Heart right ventricle (tissue), 16 donors: ENCODE measurements around the gene IFNAR2. TPM values are rescaled to one million over a fixed set of nuclear protein-coding genes. Genes with fewer than 3 reads are reported as not detected.

Source experiments
- ATAC-seq, 8 donors: fragments of 200-7000 bp; cut with Tn5 transposase; one replicate each; pipeline ENCODE4 v1.9.1; 2020; ENCODE audit warnings: mild to moderate bottlenecking in 8 of 8, moderate library complexity in 8 of 8, moderate number of reproducible peaks in 1 of 8
- DNase-seq, 2 donors: peaks; one replicate each; pipeline ENCODE4 v3.0.0-alpha.2; 2020
- H3K27ac ChIP-seq, 10 donors: fragments of 200-600 bp; sonication (generic) in 2 of 10; one replicate each; pipeline versions ENCODE4 v1.5.0 to v1.8.0; 2020 to 2022; ENCODE audit warnings: mild to moderate bottlenecking in 3 of 10
- H3K27me3 ChIP-seq, 7 donors: fragments of 200-600 bp; one replicate each; pipeline ENCODE4 v1.8.0; 2021 to 2022; ENCODE audit warnings: mild to moderate bottlenecking in 2 of 7
- H3K36me3 ChIP-seq, 9 donors: fragments of 200-600 bp; sonication (generic) in 1 of 9; one replicate each; pipeline versions ENCODE4 v1.5.0 to v1.8.0; 2020 to 2022; ENCODE audit warnings: mild to moderate bottlenecking in 2 of 9
- H3K4me1 ChIP-seq, 9 donors: fragments of 200-600 bp; sonication (generic) in 1 of 9; one replicate each; pipeline versions ENCODE4 v1.5.0 to v1.8.0; 2020 to 2022; ENCODE audit warnings: mild to moderate bottlenecking in 4 of 9
- H3K4me3 ChIP-seq, 10 donors: fragments of 200-600 bp; sonication (generic) in 2 of 10; one replicate each; pipeline versions ENCODE4 v1.5.0 to v1.8.0; 2020 to 2022; ENCODE audit warnings: mild to moderate bottlenecking in 7 of 10, moderate library complexity in 2 of 10
- H3K9me3 ChIP-seq, 11 donors: fragments of 200-600 bp in 10 of 11; sonication (generic) in 2 of 11; one replicate each; pipeline versions ENCODE4 v1.5.0 to v1.8.0; 2013 to 2022; ENCODE audit warnings: mild to moderate bottlenecking in 2 of 11, control low read depth in 1 of 11, moderate library complexity in 1 of 11
- CTCF ChIP-seq, 9 donors: fragments of 200-600 bp; sonication (generic) in 2 of 9; IDR thresholded peaks; one replicate each; pipeline versions ENCODE4 v1.5.0 to v1.8.0; 2021 to 2022; ENCODE audit warnings: antibody characterized with exemption in 9 of 9, mild to moderate bottlenecking in 5 of 9, moderate library complexity in 1 of 9
- WGBS, 2 donors: extraction: QIAGEN DNeasy Blood & Tissue Kit; methylation state at CpG; one replicate each; pipeline ENCODE4 v1.1.7; 2013; ENCODE audit warnings: inconsistent platforms in 1 of 2; 5-methylcytosine and 5-hydroxymethylcytosine counted together
- intact Hi-C, 10 donors: fragments of 100-400 bp; cut with DNase I; formaldehyde crosslinking; loops; one replicate each; pipeline versions ENCODE4 v1.11.1 to v1.14.2; 2022
- polyA plus RNA-seq, 2 donors: library from polyadenylated mRNA; stranded (reverse); fragments of 200-250 nt; gene quantifications; one replicate each; pipeline ENCODE4 v1.2.3, GENCODE V29; 2013
- total RNA-seq, 10 donors: library from RNA; stranded (reverse); fragmentation: NEBNext Ultra II Directional in 3 of 10; extraction: Animal tissue kit (Norgen Biotek cat#: 25700) in 3 of 10; gene quantifications; one replicate each; pipeline versions ENCODE4 v1.2.1 to v1.2.4, GENCODE V29; 2021 to 2023
- donor health status: Arrhythmogenic right ventricular cardiomyopathy.
- donor health status: ischemic (EF 13 %, LVEDD 7.1; RV severe dilation, severe dysfunction).
- donor health status: healthy with polysubstance abuse.
- donor health status: DM: no; HTN: yes; CAD: no.
- donor health status: DM: no; HTN: no; CAD: no.
- donor health status: ischemic (EF 25% LVEDD 6.9; RV normal size, moderate dysfunction).
- donor health status: ischemic (EF 25% LVEDD 5.7; RV mildly dilated, moderate dysfunction).
- donor health status: healthy.
- donor health status: DM: yes; HTN: yes; CAD: no.
- donor health status: Ischemic cardiomyopathy.
- donor health status: ischemic (EF 35%, LVEDD 5.7; RV mildly dilated, moderate dysfunction).
- donor health status: nonischemic (EF 11% LVEDD 7.7; RV severe dilation, severe dysfunction).
- donor health status: DM: yes; HTN: yes; CAD: no.
- donor health status: PGD.
- donor health status: ischemic (EF 29% LVEDD 5.4; RV normal size, mild dysfunction).
- donor health status: nonischemic (EF 23%, LVEDD 6.1; RV moderate dilation, normal function).

IFNAR2 gene
- total and polyA plus RNA-seq, 12 donors = 6.7 to 22.9 (median 10.5) TPM

DNA sequence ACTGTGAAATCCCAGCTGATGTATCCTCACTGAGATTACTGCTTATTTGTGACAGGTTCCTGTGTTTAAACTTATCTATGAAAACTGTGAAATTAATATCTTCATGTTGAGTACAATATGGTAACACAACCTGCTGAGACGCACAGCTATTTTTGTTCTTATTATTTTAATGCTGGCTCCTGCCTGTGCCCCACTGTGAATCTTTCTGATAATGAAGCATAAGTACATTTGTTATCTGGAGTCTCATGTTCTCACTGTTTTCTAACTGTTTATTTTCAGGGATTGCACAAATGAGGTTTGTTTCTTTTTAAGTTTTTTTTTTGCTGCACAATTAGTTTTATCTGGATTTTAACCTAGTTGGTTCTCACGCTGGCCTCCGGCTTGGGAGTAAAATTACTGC lies 39.9 kb upstream of the IFNAR2 start:
- no peak for TF ChIP-seq CTCF (IDR thresholded peaks at IDR 0.05)
- WGBS, 2 donors = 31 to 46% methylated on average over 3 of the region's 3 CpGs
- H3K4me3 ChIP-seq = no peak overlapping the region
- no peaks in the 10 kb centered on the region for H3K9me3 ChIP-seq
- intact Hi-C loops = loop anchor here in 6 of 10 donors (5.0 to 10.0 kb wide), 4 partner anchors 195 to 358 kb away; no protein-coding TSS in a partner anchor
- peak overlapping the region in 6 of 10 donors; percentile 7 to 45 (median 30) for H3K27ac ChIP-seq
- H3K4me1 ChIP-seq = peaks cover 0 to 24% (median 6%) of the 10 kb centered on the region in 9 donors
- ATAC-seq (peak in 2 of 8 donors; percentile 65 to 83), DNase-seq (no peak)
- H3K36me3 ChIP-seq = no peaks in the 10 kb centered on the region
- peaks cover 0 to 23% (median 0%) of the 10 kb centered on the region in 7 donors for H3K27me3 ChIP-seq

DNA sequence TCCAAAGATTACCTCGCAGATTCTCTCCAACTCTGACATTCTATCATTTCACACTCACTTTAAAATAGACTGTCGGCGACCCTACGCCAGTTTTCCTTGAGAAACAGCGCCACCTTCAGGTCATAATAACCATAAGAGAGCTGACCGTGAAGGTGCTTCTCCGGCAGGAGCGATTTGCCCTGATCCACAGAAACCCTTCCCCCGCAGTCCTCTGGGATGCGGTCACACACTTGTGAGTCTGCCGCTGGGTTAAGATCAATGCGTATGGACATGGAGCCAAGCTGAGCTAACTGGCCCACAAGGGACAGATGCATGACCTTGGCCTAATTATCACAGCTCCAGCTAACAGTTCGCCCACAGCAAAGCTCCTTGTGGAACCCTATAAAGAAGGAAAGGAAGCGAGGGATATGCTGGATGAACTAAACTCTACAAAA lies 32.8 kb upstream of the IFNAR2 start:
- DNase-seq = peak; percentile 47 to 73
- Histone ChIP-seq H3K4me1 (peaks cover 6 to 43% (median 38%) of the 10 kb centered on the region in 9 donors), H3K27ac (peak overlapping the region; percentile 28 to 84 (median 76)), H3K4me3 (peak overlapping the region in 3 of 10 donors; percentile 3 to 10 (median 8)), H3K27me3 (no peaks in the 10 kb centered on the region), H3K36me3 (no peaks in the 10 kb centered on the region), H3K9me3 (no peaks in the 10 kb centered on the region)
- intact Hi-C loops = loop anchor here in 9 of 10 donors (2.0 to 10.0 kb wide), 12 partner anchors 70 to 410 kb away; no protein-coding TSS in a partner anchor
- peak; percentile 53 to 78 (median 72) for ATAC-seq
- peak; percentile 54 to 87 (median 78) for TF ChIP-seq CTCF (IDR thresholded peaks at IDR 0.05)
- WGBS, 2 donors = 6 to 7% methylated on average over 14 of the region's 14 CpGs

DNA sequence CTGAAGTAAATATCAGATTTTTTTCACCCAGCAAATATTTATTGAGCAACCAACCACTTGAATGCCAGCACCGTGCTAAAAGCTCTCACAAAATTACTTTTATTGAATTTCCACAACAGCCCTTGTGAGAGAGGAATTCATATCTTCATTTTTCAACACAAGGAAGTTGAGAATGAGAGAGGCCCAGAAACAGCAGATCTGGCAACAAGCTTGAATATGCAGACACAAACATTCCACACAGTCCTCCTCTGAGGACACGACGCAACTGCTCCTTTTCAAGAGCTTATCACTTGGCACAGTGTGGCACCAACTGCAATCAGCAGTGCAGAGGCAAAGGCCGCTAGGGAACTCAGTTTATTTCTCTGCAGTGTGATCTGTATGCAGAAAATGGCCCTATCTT lies 32.2 kb upstream of the IFNAR2 start:
- peak overlapping the region; percentile 53 to 84 (median 76) for H3K27ac ChIP-seq
- 29 to 30% methylated on average over 4 of the region's 4 CpGs for WGBS, 2 donors

More for the DNA sequence above, 32.2 kb upstream of the IFNAR2 start:
- no peak for TF ChIP-seq CTCF (IDR thresholded peaks at IDR 0.05)
- ATAC-seq (peak; percentile 45 to 88 (median 76)), DNase-seq (peak in 1 of 2 donors; percentile 49)
- intact Hi-C loops = loop anchor here in 9 of 10 donors (2.0 to 10.0 kb wide), 12 partner anchors 71 to 410 kb away; no protein-coding TSS in a partner anchor
- H3K4me3 ChIP-seq = peak overlapping the region in 1 of 10 donors; percentile 3
- H3K27me3 ChIP-seq = no peaks in the 10 kb centered on the region
- H3K4me1 ChIP-seq = peaks cover 6 to 45% (median 38%) of the 10 kb centered on the region in 9 donors
- H3K36me3 ChIP-seq = no peaks in the 10 kb centered on the region
- no peaks in the 10 kb centered on the region for H3K9me3 ChIP-seq
